GM20431 (cell line): ENCODE measurements around the gene OR6C1.
"Not testable (repeated sequence)": the region's sequence is repeated elsewhere in the genome, so short reads cannot be mapped to it uniquely, and the experiment has no call there.

Experiments
- in situ Hi-C: fragments of 300-500 bp; cut with MseI, MboI; formaldehyde crosslinking; loops from one replicate; pipeline ENCODE4 v1.15.0; 2020; ENCODE audit warnings: low sequenced_read_pairs; ENCODE audit not compliant: unreplicated experiment

Gene OR6C1

DNA sequence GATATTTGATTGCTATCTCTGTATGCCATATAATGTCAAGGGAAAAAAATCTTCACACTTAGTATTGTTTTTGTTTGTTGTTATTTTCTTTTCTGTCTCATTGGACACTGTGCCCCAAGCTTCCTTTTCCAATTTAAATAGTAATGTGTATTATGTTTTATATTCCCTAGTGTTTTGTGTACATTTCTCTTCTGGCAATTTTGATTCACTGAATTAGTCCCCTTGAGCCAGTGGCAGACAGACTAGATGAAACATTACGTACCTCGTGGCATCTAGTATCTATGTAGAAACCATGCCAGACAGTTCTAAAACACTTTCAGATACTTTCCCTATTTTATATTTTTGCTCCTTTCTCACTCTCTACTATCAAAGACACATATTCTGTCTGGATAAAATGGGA lies at the start of gene OR6C1:
TSS of gene OR6C1 (plus strand) at position 301 of the 400 bp plus-strand sequence. CDS start 6,257 bp downstream, outside the sequence.
- in situ Hi-C loops: no loop called here

- in situ Hi-C loops: no loop called here
Observed at GRCh38 chr12:55280991-55281390, 33.2 kb upstream of the OR6C1 start.

DNA sequence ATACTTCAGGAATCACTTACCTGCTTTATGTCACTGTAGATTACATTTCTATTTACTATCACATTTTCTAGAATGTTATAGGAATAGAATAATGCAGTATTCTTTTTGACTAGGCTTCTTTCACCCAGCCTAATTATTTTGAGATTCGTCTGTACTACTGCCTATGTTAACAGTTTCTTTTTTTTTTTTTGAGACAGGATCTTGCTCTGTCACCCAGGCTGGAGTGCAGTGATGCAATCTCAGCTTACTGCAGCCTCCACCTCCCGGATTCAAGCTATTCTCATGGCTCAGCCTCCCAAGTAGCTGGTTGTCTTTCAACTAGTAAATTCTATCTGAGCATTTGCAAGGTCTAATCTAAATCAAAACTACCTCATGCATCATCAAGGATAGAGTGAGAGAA lies 24.1 kb upstream of the OR6C1 start:
- in situ Hi-C loops: no loop called here

GRCh38 chr12:55296469-55296868 lies 17.7 kb upstream of the OR6C1 start, which contains the start of gene OR6C6:
OR6C6 (minus strand) TSS chr12:55296569; CDS start chr12:55295232, 1,337 bp downstream.
- in situ Hi-C loops: no loop called here

DNA sequence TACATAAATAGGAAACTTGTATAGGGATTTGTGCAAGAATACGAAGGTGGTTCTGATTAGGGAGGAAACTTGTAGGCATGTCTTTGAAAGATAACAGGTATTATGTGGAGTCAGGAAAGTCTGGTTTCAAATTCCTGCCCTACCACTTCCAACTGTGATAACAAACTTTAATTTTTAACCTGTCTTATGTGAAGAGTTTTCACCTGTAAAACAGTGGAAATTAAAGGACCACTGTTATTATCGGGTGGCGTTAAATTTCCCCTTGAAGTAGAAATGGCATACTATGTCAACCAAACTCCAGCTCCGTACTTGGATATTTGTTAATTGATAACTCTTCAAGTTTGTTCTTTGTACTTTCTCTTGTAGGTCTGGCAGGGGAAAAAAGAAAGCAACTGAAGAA lies 6.1 kb downstream of the OR6C1 start:
- in situ Hi-C loops: no loop called here

DNA sequence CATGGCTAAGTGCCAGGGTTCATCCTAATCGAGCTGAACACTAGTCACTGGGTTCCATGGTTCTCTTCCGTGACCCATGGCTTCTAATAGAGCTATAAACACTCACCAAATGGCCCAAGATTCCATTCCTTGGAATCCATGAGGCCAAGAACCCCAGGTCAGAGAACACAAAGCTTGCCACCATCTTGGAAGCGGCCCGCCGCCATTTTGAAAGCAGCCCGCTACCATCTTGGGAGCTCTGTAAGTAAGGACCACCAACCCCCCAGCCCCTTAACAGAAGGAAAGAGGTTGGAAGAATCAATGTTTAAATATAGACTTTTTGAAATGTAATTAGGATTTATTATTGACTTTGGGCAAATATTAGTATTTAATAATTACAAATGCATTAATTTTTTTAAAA lies 11.7 kb downstream of the OR6C1 start:
- in situ Hi-C loops: not testable (repeated sequence)

- in situ Hi-C loops: no loop called here
Observed at GRCh38 chr12:55330446-55330845, 16.3 kb downstream of the OR6C1 start, which contains the start of gene OR6C3. OR6C3 (plus strand) TSS chr12:55330746; CDS start chr12:55331701, 955 bp downstream.

- in situ Hi-C loops: no loop called here
Observed at GRCh38 chr12:55336002-55336401, 21.9 kb downstream of the OR6C1 start.

GRCh38 chr12:55355338-55355737 lies 41.2 kb downstream of the OR6C1 start:
- in situ Hi-C loops: not testable (repeated sequence)

DNA sequence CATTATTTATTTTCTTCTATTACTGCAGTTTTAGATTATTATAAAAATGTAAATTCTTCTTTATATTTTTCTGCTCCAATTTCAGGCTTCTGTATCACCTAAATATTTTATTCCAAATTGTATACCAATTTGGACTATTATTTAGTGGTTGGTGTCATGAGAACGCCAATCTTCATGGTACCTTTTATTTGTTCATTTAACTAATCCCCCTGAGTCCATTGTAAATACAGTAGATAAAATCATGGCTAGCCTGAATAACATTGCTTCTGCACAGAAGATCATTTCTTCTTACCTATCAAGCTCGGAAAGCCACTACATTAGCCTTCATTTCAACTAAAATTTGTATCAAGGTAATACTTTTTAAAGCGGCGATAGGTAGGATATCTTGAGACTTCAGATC lies 48.5 kb downstream of the OR6C1 start, which contains the start of gene OR6C75:
TSS of gene OR6C75 (plus strand) at position 301 of the 400 bp plus-strand sequence. CDS start 2,136 bp downstream, outside the sequence.
- in situ Hi-C loops: no loop called here

GRCh38 chr12:55365086-55365485 lies 50.9 kb downstream of the OR6C1 start:
- in situ Hi-C loops: no loop called here
